GM18951 (cell line): ENCODE measurements around the gene CHST8.
"Not testable (repeated sequence)": the region's sequence is repeated elsewhere in the genome, so short reads cannot be mapped to it uniquely, and the experiment has no call there.

Experiments
- POLR2A ChIP-seq: IDR thresholded peaks from 4 replicates; pipeline ENCODE4 v1.6.1; 2011; ENCODE audit warnings: mild to moderate bottlenecking; ENCODE audit not compliant: insufficient read length, insufficient read depth; ENCODE audit errors: extremely low read depth
- in situ Hi-C: fragments of 300-500 bp; cut with MboI; formaldehyde crosslinking; loops from one replicate; pipeline ENCODE4 v1.12.0; 2022; ENCODE audit warnings: low sequenced_read_pairs, mixed read lengths, inconsistent platforms; ENCODE audit not compliant: unreplicated experiment

The CHST8 gene

GRCh38 chr19:33621811-33622504, at the start of gene CHST8:
Gene CHST8, plus strand, starts transcription at chr19:33621953. Its CDS starts 67,309 bp downstream, at chr19:33689262.
- in situ Hi-C loops, result no loop called here
- TF ChIP-seq POLR2A, result no peak

GRCh38 chr19:33572929-33573328, 48.8 kb upstream of the CHST8 start:
- in situ Hi-C loops, result no loop called here
- TF ChIP-seq POLR2A, result no peak

- no peak for TF ChIP-seq POLR2A
Measured at GRCh38 chr19:33574824-33575223, 46.9 kb upstream of the CHST8 start.

GRCh38 chr19:33578697-33579096, 43.1 kb upstream of the CHST8 start:
- in situ Hi-C loops, result no loop called here

More at GRCh38 chr19:33574824-33575223, 46.9 kb upstream of the CHST8 start:
- in situ Hi-C loops, result no loop called here

DNA sequence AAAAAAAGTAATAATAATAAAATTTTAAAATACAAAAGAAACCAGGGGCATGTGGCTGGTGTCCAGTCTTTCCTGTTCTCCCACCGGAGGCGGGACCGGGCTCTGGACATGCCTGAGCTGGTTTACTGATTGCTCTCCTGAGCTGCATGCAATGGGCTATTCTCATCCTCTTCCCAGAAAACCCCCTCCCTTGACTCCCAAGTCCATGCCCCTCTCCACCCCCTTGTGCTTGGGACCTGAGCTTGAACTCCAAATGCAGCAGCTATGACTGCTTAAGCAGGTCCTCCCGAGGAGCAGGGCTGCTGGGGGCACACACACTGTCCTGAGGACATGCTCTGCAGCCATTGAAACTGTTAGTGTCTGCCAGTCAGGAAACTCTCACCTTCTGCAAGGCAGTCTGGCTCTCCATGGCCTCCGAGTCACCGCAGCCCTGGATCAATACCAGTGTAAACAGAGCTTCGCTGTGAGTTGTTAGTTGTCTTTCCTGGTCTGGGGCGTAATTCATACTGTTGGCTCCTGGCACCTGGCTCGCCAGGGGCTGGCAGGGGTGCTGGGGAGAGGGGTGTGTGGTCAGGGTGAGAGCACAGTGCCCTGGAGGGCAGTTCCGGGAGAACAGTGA, 41.6 kb upstream of the CHST8 start:
- in situ Hi-C loops, result no loop called here
- TF ChIP-seq POLR2A, result no peak

More at GRCh38 chr19:33578697-33579096, 43.1 kb upstream of the CHST8 start:
- no peak for TF ChIP-seq POLR2A

DNA sequence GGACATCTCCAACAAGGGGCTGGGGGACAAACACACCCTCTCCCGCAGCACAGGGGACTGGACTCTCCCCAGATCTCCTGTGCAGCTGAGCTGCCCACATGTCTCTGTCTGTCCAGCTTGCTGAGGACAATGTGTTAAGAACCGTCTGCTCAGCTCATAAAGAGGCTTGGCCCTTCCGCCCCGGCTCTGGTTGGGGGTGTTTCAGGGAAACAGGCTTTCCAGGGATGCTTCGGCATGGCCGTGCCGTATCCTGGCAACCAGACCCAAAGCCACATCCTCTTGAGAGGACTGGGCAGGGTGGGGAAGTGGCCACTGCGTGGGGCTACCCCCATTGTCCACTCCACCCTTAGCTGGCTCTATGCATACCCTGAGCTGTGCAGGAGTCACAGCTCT, 41.1 kb upstream of the CHST8 start:
- in situ Hi-C loops, result no loop called here
- TF ChIP-seq POLR2A, result no peak

DNA sequence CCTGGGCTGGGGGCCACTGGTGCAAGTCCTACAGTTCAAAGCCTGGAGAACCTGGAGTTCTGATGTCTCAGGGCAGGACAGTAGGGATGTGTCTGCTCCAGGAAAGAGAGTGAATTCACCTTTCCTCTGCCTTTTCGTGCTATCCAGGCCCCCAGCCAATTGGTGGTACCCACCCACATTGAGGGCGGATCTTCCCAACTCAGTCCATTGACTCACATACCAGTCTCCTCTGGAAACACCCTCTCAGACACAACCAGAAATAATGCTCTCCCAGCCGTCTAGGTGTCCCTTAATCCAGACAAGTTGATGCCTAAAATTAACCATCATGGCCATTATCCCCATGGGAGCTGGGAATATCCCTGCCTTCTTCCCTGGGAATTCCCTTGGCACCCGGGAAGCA, 38.8 kb upstream of the CHST8 start:
- no peak for TF ChIP-seq POLR2A
- in situ Hi-C loops, result no loop called here

DNA sequence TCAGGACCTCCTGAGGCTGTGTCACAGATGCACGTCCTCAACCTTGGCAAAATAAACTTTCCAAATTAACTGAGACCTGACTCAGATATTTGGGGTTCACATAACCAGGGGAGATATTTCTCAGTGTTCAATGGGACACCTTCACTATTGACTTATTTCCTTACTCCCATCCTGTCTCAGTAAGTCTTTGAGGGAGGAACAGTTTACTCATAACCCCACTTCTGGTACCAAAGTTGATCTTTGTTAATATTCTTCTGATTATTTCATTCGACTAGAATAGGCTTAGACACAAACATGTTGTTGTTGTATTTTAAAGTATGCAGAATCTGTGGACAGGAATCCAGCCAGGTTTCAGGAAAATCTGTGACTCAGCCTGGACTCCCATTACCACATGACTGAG, 34.6 kb upstream of the CHST8 start:
- in situ Hi-C loops, result no loop called here
- TF ChIP-seq POLR2A, result no peak

DNA sequence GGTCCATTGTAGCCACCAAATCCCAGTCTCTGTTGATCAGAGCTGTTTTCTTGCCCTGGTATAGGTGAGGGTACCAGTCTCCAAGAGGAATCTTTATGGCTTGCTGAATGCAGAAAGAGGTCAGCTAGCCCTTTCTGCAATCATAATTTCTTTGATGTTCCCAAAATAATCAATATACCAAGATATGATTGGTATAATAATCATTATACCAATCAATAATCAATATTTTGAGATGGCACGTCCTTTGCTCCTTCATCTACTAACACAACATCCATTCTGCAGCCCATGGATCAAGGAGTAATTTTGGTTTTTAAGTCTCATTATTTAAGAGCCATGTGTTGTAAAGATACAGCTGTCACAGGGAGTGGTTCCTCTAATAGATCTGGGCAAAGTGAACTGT, 31.5 kb upstream of the CHST8 start:
- in situ Hi-C loops, result no loop called here
- no peak for TF ChIP-seq POLR2A

GRCh38 chr19:33595783-33596182, 26.0 kb upstream of the CHST8 start:
- TF ChIP-seq POLR2A, result no peak
- in situ Hi-C loops, result no loop called here

DNA sequence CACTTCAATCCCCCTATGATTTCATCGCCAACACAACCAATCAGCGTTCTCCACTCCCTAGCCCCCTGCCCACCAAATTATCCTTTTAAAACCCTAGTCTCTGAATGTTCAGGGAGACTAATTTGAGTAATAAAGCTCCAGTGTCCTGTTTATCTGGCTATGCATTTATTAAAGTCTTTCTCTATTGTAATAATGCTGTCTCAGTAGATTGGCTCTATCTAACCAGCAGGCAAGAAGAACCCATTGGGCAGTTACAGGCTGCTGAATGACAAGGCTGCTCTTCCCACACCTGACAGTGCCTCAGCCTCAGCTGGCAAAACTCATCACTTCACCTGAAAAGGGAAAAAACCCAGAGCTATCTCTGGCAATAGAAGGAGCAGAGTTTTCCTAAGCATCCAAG, 20.2 kb upstream of the CHST8 start:
- in situ Hi-C loops, result no loop called here
- no peak for TF ChIP-seq POLR2A

DNA sequence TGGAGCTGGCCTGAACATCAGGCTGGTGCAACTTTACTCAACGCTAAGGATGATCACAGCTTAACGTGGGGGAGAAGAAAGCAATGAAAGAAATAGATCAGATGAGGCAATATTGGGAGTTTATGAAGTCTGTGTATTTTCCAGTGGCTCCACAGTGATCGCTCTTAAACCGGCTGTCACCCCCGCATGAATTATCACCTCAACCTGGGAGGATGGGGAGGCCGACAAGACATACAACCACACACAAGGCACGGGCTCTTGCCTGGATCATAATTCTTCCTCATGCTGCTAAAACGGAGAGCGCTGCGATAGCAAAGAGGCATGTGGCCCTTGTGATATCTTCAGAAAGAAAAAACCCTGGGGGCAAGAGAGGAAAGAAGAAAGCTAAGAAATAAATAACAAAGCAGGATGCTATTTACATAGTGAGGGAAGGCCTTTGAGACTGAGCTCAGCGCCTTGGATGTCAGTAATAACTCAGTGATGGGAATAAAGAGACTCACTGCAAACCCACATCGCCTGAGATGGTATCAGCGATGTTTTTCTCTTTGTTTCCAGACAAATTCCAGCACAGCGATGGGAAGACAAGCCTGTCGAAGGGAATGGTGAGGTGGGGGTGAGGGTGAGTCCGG, 19.1 kb upstream of the CHST8 start:
- TF ChIP-seq POLR2A, result no peak

DNA sequence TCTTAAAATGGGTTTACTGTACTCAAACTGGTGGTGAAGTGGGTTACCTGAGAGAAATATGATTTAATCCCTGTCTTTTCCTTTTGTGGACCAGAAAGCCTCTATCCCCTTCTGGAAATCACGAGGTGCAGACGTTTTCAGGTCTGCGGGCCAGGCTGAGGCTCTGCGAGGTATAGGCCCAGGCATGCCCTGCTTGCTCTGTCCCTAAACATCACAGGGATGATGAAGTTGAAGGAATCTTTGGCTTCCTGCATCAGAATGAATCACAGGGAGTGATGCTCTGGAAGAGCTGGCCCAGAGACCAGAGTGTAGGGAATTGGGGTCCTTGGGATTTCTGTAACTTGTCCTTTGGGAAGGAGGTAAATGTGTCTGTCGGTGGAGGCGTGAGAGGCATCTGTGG, 18.4 kb upstream of the CHST8 start:
- no peak for TF ChIP-seq POLR2A
- in situ Hi-C loops, result no loop called here

More for the DNA sequence above, 19.1 kb upstream of the CHST8 start:
- in situ Hi-C loops, result no loop called here

DNA sequence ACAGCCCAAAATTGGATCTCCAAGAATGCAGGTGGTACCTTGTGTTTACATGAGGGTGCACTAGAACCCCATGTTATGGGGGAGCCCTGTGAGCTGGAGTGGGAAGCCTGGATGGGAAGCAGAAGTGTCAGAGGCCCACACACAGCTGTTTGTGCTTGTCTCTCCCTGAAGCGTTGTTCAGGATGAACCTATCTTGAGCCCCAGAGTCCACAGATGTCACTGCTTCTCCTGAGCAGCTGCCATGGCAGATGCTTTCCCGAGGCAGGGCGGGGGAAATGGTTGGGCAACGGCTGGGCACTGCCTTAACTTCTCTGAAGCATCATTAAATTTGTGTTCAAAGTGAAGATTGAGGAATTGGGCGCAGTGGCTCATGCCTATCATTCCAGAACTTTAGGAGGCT, 17.1 kb upstream of the CHST8 start:
- in situ Hi-C loops, result no loop called here
- TF ChIP-seq POLR2A, result no peak

GRCh38 chr19:33605803-33606295, 15.9 kb upstream of the CHST8 start:
- in situ Hi-C loops, result not testable (repeated sequence)
